CD4-positive, CD25-positive, alpha-beta regulatory T cell (primary cell): ENCODE data around the gene NRL. TPM values are rescaled to one million over a fixed set of nuclear protein-coding genes. Genes with fewer than 3 reads are reported as not detected.

Experiments used
- ATAC-seq, 2 donors: fragments of 150-1000 bp; cut with Tn5 transposase; one replicate each; pipeline ENCODE4 v1.10.0; 2021; ENCODE audit warnings: low read depth in 2 of 2, moderate number of reproducible peaks in 2 of 2, moderate library complexity in 1 of 2
- DNase-seq, 3 donors: peaks; one replicate each; pipeline versions ENCODE4 v3.0.0 to v3.0.0-alpha.2; 2012 to 2022; ENCODE audit warnings: mixed read lengths in 1 of 3
- H3K27ac ChIP-seq: one replicate; pipeline ENCODE4 v1.7.0; 2013; ENCODE audit warnings: mild to moderate bottlenecking, low read length; ENCODE audit not compliant: insufficient read depth, poor library complexity, severe bottlenecking
- H3K27me3 ChIP-seq: one replicate; pipeline ENCODE4 v1.7.0; 2013; ENCODE audit warnings: low read length; ENCODE audit not compliant: control insufficient read depth, insufficient read depth
- H3K36me3 ChIP-seq: one replicate; pipeline ENCODE4 v1.7.0; 2013; ENCODE audit warnings: mild to moderate bottlenecking, low read length, moderate library complexity; ENCODE audit not compliant: control insufficient read depth, insufficient read depth
- H3K4me1 ChIP-seq: 2 replicates; pipeline ENCODE4 v1.7.0; 2013; ENCODE audit warnings: mild to moderate bottlenecking, low read length; ENCODE audit not compliant: insufficient read depth, control insufficient read depth, poor library complexity, severe bottlenecking
- H3K4me3 ChIP-seq: one replicate; pipeline ENCODE4 v1.7.0; 2013; ENCODE audit warnings: low read depth, mild to moderate bottlenecking, low read length, moderate library complexity
- H3K9me3 ChIP-seq, 2 experiments: 1 replicate in 1 of 2; 2 replicates in 1 of 2; pipeline ENCODE4 v1.7.0; 2013; ENCODE audit warnings: low read length in 2 of 2, mild to moderate bottlenecking in 1 of 2, moderate library complexity in 1 of 2; ENCODE audit not compliant: control insufficient read depth in 2 of 2
- H3K27ac Mint-ChIP-seq, 3 donors: one replicate each; pipeline ENCODE4 v1.8.0; 2020 to 2022; ENCODE audit warnings: mild to moderate bottlenecking in 3 of 3, mixed read lengths in 3 of 3, moderate library complexity in 2 of 3
- H3K27me3 Mint-ChIP-seq: one replicate; pipeline ENCODE4 v1.8.0; 2022; ENCODE audit warnings: mild to moderate bottlenecking, mixed read lengths
- H3K36me3 Mint-ChIP-seq: one replicate; pipeline ENCODE4 v1.8.0; 2020; ENCODE audit warnings: mixed read lengths
- H3K4me1 Mint-ChIP-seq, 4 donors: one replicate each; pipeline ENCODE4 v1.8.0; 2020 to 2022; ENCODE audit warnings: mixed read lengths in 4 of 4, mild to moderate bottlenecking in 1 of 4
- H3K4me3 Mint-ChIP-seq, 4 donors: one replicate each; pipeline ENCODE4 v1.8.0; 2020 to 2022; ENCODE audit warnings: mild to moderate bottlenecking in 4 of 4, mixed read lengths in 4 of 4, moderate library complexity in 3 of 4
- H3K9me3 Mint-ChIP-seq, 7 donors: one replicate each; pipeline ENCODE4 v1.8.0; 2020 to 2022; ENCODE audit warnings: mixed read lengths in 7 of 7, mild to moderate bottlenecking in 3 of 7, moderate library complexity in 2 of 7
- polyA plus RNA-seq, 4 donors: library from polyadenylated mRNA; unstranded; fragments of 300-500 nt; fragmentation: Illumina TruSeq; gene quantifications; one replicate each; pipeline ENCODE4 v1.2.3, GENCODE V29; 2021
- total RNA-seq: library from RNA; stranded (reverse); gene quantifications from one replicate; pipeline ENCODE4 v1.2.3, GENCODE V29; 2022

NRL gene
- total and polyA plus RNA-seq, 5 donors from 2014 or later, result 1.9 to 2.9 (median 2.2) TPM

GRCh38 chr14:24094841-24095270, 19.9 kb downstream of the NRL start:
- H3K4me1 Mint-ChIP-seq, result peaks cover 8 to 43% (median 23%) of the 10 kb centered on the region in 4 donors
- peaks cover 7% of the 10 kb centered on the region for H3K36me3 Mint-ChIP-seq
- peak overlapping the region; percentile 89 to 99 (median 99) for H3K4me3 Mint-ChIP-seq
- H3K27me3 Mint-ChIP-seq, result no peaks in the 10 kb centered on the region
- H3K27ac Mint-ChIP-seq, result peak overlapping the region; percentile 96 to 99 (median 97)
- no peaks in the 10 kb centered on the region for H3K9me3 ChIP-seq
- H3K9me3 Mint-ChIP-seq, result no peaks in the 10 kb centered on the region
- peak overlapping the region; percentile 82 for H3K4me3 ChIP-seq
- peaks cover 20% of the 10 kb centered on the region for H3K36me3 ChIP-seq
- DNase-seq (peak in 1 of 3 donors; percentile 53), ATAC-seq (no peak)
- no peaks in the 10 kb centered on the region for H3K27me3 ChIP-seq
- peak overlapping the region; percentile 86 for H3K27ac ChIP-seq
- peaks cover 25% of the 10 kb centered on the region for H3K4me1 ChIP-seq

DNA sequence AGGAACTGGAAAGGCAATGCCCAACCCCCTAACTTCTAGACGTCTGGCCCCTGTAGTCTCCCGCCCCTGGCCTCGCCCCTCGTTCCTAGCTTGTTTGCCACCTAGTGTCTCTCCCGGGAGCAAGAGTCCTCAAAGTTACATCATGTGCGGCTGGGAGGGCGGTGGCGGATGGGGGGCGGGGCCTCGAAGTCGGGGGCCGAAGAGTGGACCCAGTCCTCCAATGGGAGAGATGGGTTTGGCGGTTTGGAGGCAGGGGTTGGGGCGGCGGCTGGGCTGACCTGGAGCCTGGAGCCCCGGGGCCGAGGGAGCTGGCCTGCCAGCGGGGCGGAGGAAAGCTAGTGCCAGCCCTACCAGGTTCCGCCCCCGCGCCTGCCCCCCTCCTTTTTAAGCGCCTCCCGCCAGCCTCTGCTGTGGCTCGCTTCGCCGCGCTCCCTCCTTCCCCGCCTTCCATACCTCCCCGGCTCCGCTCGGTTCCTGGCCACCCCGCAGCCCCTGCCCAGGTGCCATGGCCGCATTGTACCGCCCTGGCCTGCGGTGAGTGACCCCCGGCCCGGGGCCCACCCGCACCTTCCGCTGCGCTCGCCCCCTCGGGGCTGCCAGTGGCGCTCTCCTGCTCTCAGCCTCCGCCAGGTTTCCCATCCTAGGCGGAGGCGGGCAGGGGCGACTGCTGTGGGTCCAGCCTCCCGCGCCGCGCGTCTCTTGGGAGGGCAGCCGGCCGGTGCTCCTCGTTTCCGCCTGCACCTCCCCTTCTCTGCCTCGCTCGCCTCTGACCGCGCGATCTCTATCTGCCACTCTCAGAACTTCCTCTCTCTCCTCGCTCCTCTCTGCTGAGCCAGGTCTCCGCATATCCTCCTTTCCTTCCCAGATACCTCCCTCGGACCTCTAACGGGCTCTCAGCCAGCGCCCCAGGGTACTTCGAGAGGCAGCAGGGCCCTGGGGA, 20.6 kb downstream of the NRL start, which contains the start of gene PCK2:
Gene PCK2 (plus strand): TSS at position 411 of the 940 bp plus-strand sequence. CDS start 95 bp downstream, at position 506.
- H3K27ac ChIP-seq, result peak within 1 kb of the TSS; percentile 86
- DNase-seq, result peak; percentile 52 to 84 (median 76)
- Mint-ChIP-seq H3K27ac (peak within 1 kb of the TSS; percentile 96 to 99 (median 97)), H3K27me3 (no peaks in the 10 kb centered on the region), H3K36me3 (peaks cover 4% of the 10 kb centered on the region), H3K9me3 (no peaks in the 10 kb centered on the region), H3K4me1 (peaks cover 8 to 41% (median 25%) of the 10 kb centered on the region in 4 donors), H3K4me3 (peak within 1 kb of the TSS; percentile 89 to 99 (median 99))
- peaks cover 14% of the 10 kb centered on the region for H3K36me3 ChIP-seq
- H3K4me3 ChIP-seq, result peak within 1 kb of the TSS; percentile 82
- no peaks in the 10 kb centered on the region for H3K9me3 ChIP-seq
- peak; percentile 71 to 76 for ATAC-seq
- peaks cover 25% of the 10 kb centered on the region for H3K4me1 ChIP-seq
- H3K27me3 ChIP-seq, result no peaks in the 10 kb centered on the region

DNA sequence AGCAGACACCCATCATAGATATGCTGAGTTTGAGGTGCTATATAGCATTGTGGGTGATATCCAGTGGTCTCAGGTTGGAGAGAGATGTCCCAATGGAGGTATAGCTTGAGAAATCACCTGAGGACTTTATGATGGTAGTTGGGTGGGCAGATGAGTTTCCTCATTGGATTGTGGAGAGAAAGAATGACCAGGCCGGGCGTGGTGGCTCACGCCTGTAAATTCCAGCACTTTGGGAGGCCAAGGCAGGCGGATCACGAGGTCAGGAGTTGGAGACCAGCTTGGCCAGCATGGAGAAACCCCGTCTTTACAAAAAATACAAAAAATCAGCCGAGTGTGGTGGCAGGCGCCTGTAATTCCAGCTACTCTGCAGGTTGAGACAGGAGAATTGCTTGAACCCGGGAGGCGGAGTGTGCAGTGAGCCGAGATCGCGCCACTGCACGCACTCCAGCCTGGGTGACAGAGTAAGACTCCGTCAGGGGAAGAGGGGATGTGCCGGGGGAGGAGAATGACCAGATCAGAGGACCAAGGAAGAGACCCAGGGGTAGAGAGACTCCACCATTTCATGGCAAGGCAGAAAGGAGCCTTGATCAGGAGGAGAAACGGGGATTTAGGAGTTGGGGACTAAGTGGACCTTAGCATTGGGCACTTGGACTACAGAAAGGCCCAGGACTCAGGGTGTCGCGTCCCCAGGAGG, 21.4 kb downstream of the NRL start:
- Mint-ChIP-seq H3K4me3 (peak overlapping the region; percentile 89 to 99 (median 99)), H3K9me3 (no peaks in the 10 kb centered on the region), H3K36me3 (peaks cover 4% of the 10 kb centered on the region), H3K4me1 (peaks cover 8 to 41% (median 25%) of the 10 kb centered on the region in 4 donors), H3K27ac (peak overlapping the region; percentile 81 to 94 (median 87)), H3K27me3 (no peaks in the 10 kb centered on the region)
- Histone ChIP-seq H3K27ac (peak overlapping the region; percentile 86), H3K9me3 (no peaks in the 10 kb centered on the region), H3K4me3 (peak overlapping the region; percentile 31), H3K36me3 (peaks cover 9% of the 10 kb centered on the region), H3K4me1 (peaks cover 25% of the 10 kb centered on the region), H3K27me3 (no peaks in the 10 kb centered on the region)
- DNase-seq (no peak), ATAC-seq (no peak)

GRCh38 chr14:24092505-24093206, 22.1 kb downstream of the NRL start:
- Mint-ChIP-seq H3K36me3 (no peaks in the 10 kb centered on the region), H3K9me3 (no peaks in the 10 kb centered on the region), H3K27me3 (no peaks in the 10 kb centered on the region), H3K4me1 (peaks cover 8 to 41% (median 25%) of the 10 kb centered on the region in 4 donors), H3K27ac (peak overlapping the region; percentile 81 to 94 (median 87)), H3K4me3 (peak overlapping the region; percentile 89 to 99 (median 99))
- DNase-seq (no peak), ATAC-seq (no peak)
- Histone ChIP-seq H3K9me3 (no peaks in the 10 kb centered on the region), H3K4me3 (no peak overlapping the region), H3K36me3 (peaks cover 3% of the 10 kb centered on the region), H3K27me3 (no peaks in the 10 kb centered on the region), H3K27ac (no peak overlapping the region), H3K4me1 (peaks cover 25% of the 10 kb centered on the region)

DNA sequence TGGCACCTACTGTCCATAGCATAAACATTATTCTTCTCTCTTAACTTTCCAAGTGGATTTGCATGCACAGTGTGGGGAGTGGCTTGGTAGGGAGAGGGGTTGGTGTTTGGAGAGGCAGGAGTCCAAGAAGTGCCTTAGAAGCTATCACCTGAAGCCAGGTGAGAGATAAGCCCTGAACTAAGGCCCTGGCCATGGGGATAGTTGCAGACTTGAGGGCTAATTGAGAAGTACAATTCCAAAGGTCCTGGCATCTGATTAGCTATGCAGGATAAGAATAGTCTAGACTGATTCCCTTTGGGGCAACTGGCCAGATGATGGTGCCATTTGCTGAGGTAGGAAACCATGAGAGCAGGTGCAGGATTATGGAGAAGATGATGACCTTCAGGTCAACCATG, 22.6 kb downstream of the NRL start:
- H3K27ac Mint-ChIP-seq, result peak overlapping the region in 2 of 3 donors; percentile 81 to 87
- no peak overlapping the region for H3K27ac ChIP-seq
- no peak for ATAC-seq

GRCh38 chr14:24089890-24090289, 24.9 kb downstream of the NRL start:
- H3K9me3 Mint-ChIP-seq, result no peaks in the 10 kb centered on the region
- peaks cover 4 to 24% (median 13%) of the 10 kb centered on the region in 4 donors for H3K4me1 Mint-ChIP-seq
- no peaks in the 10 kb centered on the region for H3K36me3 Mint-ChIP-seq
- Histone ChIP-seq H3K36me3 (no peaks in the 10 kb centered on the region), H3K27me3 (no peaks in the 10 kb centered on the region), H3K27ac (no peak overlapping the region), H3K4me1 (peaks cover 14% of the 10 kb centered on the region), H3K9me3 (no peaks in the 10 kb centered on the region), H3K4me3 (no peak overlapping the region)
- H3K4me3 Mint-ChIP-seq, result peak overlapping the region in 2 of 4 donors; percentile 38 to 64
- DNase-seq (no peak), ATAC-seq (no peak)
- no peaks in the 10 kb centered on the region for H3K27me3 Mint-ChIP-seq
- no peak overlapping the region for H3K27ac Mint-ChIP-seq

More for the DNA sequence above, 22.6 kb downstream of the NRL start:
- Histone ChIP-seq H3K4me1 (peaks cover 25% of the 10 kb centered on the region), H3K27me3 (no peaks in the 10 kb centered on the region), H3K36me3 (peaks cover 3% of the 10 kb centered on the region), H3K9me3 (no peaks in the 10 kb centered on the region), H3K4me3 (no peak overlapping the region)
- no peaks in the 10 kb centered on the region for H3K27me3 Mint-ChIP-seq
- H3K9me3 Mint-ChIP-seq, result no peaks in the 10 kb centered on the region
- peak overlapping the region; percentile 89 to 99 (median 99) for H3K4me3 Mint-ChIP-seq
- H3K36me3 Mint-ChIP-seq, result no peaks in the 10 kb centered on the region
- DNase-seq, result no peak
- H3K4me1 Mint-ChIP-seq, result peaks cover 8 to 41% (median 25%) of the 10 kb centered on the region in 4 donors

DNA sequence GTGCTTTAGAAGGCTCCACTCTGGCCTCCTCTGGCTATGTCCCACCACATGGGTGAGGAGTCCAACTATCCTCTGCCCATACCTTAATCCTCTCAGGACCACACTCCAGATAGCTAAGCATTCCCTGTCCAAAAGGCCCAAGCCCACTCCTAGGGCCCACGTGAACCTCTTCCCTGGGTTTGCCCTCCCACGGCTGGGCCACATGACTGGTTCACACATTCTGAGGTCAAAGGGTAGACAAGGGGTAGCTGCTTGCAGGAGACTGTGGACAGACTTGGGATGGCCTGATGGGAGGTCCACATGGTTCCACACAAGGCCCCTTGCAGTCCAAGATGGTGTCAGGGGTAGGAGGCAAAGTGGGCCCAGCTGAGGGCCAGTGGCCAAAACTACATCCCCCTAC, 26.7 kb downstream of the NRL start:
- H3K36me3 ChIP-seq, result no peaks in the 10 kb centered on the region
- DNase-seq, result no peak
- H3K27me3 Mint-ChIP-seq, result no peaks in the 10 kb centered on the region
- no peak overlapping the region for H3K4me3 ChIP-seq
- no peak overlapping the region for H3K4me3 Mint-ChIP-seq
- no peak overlapping the region for H3K27ac ChIP-seq
- no peaks in the 10 kb centered on the region for H3K9me3 ChIP-seq
- peaks cover 6% of the 10 kb centered on the region for H3K4me1 ChIP-seq
- no peak for ATAC-seq
- H3K9me3 Mint-ChIP-seq, result no peaks in the 10 kb centered on the region
- H3K36me3 Mint-ChIP-seq, result no peaks in the 10 kb centered on the region
- no peak overlapping the region for H3K27ac Mint-ChIP-seq
- H3K27me3 ChIP-seq, result no peaks in the 10 kb centered on the region
- peaks cover 4 to 15% (median 11%) of the 10 kb centered on the region in 4 donors for H3K4me1 Mint-ChIP-seq
